Measurements from ENCODE around the gene RUNDC1.

GRCh38 chr17:42937712-42938596 lies 42.4 kb upstream of the RUNDC1 start:
- TF ChIP-seq CTCF (IDR thresholded peaks at IDR 0.05) (peak; percentile 79), ZFX (IDR thresholded peaks at IDR 0.05; ENCODE audit: borderline replicate concordance) (no peak)

All from 22Rv1 (cell line).